Activated naive CD4-positive, alpha-beta T cell treated with anti-CD3 and anti-CD28 coated beads for 36 hours (primary cell): Measurements from ENCODE around the gene ZBTB40. TPM values are rescaled to one million over a fixed set of nuclear protein-coding genes. Genes with fewer than 3 reads are reported as not detected.

Source experiments
- CTCF ChIA-PET: fragments of 350-600 bp; sonication (Branson Sonifier 250); formaldehyde crosslinking; loops from one replicate; lab custom pipeline; 2021; ENCODE audit warnings: antibody characterized with exemption; lab: Charles Lee
- DNase-seq: peaks from one replicate; pipeline ENCODE4 v3.0.0-alpha.2; 2020
- H3K27ac Mint-ChIP-seq: one replicate; pipeline ENCODE4 v1.8.0; 2021; ENCODE audit warnings: mild to moderate bottlenecking, mixed read lengths
- H3K27me3 Mint-ChIP-seq: one replicate; pipeline ENCODE4 v1.8.0; 2021; ENCODE audit warnings: low read depth, mixed read lengths
- H3K36me3 Mint-ChIP-seq: one replicate; pipeline ENCODE4 v1.8.0; 2021; ENCODE audit warnings: low read depth, mixed read lengths
- H3K4me1 Mint-ChIP-seq: one replicate; pipeline ENCODE4 v1.8.0; 2021; ENCODE audit warnings: low read depth, mixed read lengths
- H3K4me3 Mint-ChIP-seq: one replicate; pipeline ENCODE4 v1.8.0; 2021; ENCODE audit warnings: mild to moderate bottlenecking, moderate library complexity, mixed read lengths
- H3K9me3 Mint-ChIP-seq: one replicate; pipeline ENCODE4 v1.8.0; 2021; ENCODE audit warnings: mixed read lengths
- intact Hi-C: fragments of 100-400 bp; cut with micrococcal nuclease; formaldehyde crosslinking; loops from one replicate; pipeline ENCODE4 v1.15.1; 2023
- total RNA-seq, 2 experiments: library from RNA; stranded (reverse); gene quantifications; one replicate each; pipeline ENCODE4 v1.2.3, GENCODE V29; 2021

ZBTB40 gene
- total RNA-seq, 2 experiments from 2014 or later: 11.5 to 13.1 TPM

DNA sequence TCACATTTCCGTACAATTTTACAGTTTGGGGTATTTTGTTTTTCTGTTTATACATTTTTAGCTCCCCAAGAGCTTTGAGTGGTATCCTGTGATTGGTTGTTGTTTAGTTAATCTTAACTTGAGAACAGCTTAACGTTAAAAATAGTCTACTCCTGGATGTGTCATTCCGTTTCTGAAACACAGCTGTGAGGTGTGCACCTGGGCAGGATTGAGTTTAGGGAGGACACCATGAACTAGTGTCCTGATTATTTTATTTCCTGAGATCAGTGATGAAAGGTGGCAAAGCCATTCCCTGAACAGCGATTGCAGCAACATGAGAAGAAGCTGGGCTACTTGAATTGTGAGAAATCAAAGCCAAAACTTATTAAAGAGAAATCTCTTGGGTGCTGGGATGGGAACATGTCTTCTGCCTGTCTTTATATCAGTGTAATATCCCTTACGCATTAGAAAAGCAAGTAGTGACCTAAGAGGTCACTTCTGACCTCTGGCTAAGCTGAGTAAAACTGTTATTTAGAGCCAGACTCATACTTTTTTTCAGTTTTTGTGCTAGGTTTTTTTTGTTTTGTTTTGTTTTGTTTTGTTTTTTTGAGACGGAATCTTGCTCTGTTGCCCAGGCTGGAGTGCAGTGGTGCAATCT is 43.4 kb downstream of the ZBTB40 start:
- no peaks in the 10 kb centered on the region for H3K27me3 Mint-ChIP-seq
- no peak overlapping the region for H3K4me3 Mint-ChIP-seq
- H3K9me3 Mint-ChIP-seq: no peaks in the 10 kb centered on the region
- intact Hi-C loops: no loop called here
- DNase-seq: no peak
- no peaks in the 10 kb centered on the region for H3K4me1 Mint-ChIP-seq
- CTCF ChIA-PET: no interaction called here
- peaks cover 8% of the 10 kb centered on the region for H3K36me3 Mint-ChIP-seq
- no peak overlapping the region for H3K27ac Mint-ChIP-seq

DNA sequence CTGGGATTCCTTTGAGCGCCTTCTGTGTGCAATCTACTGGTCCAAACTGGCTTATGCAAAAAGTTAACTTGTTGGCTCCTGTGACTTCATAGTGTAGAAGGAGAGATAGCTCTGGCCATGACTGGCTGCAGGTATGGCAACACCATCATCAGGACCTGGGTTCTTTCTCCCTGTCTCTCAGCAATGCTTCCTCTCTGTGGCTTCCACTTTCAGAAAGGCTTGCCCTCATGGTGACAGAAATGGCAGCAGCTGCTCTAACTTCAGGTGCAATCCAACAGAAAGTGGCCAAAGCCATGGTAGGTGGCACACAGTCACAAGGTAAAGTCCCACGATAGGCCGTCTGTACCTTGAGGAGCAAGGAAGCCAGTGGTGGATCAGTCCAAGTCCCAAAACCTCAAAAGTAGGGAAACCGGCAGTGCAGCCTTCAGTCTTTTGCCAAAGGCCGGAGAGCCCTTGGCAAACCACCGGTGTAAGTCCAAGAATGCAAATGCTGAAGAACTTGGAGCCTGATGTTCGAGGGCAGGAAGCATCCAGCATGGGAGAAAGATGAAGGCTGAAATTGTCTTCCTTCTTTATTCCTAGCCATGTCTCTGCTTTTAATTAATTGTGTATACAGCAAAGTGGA is 45.0 kb downstream of the ZBTB40 start:
- H3K4me3 Mint-ChIP-seq: no peak overlapping the region
- H3K36me3 Mint-ChIP-seq: peaks cover 8% of the 10 kb centered on the region
- no peak for DNase-seq
- intact Hi-C loops: no loop called here
- no peak overlapping the region for H3K27ac Mint-ChIP-seq
- no peaks in the 10 kb centered on the region for H3K4me1 Mint-ChIP-seq
- H3K9me3 Mint-ChIP-seq: no peaks in the 10 kb centered on the region
- CTCF ChIA-PET: no interaction called here
- no peaks in the 10 kb centered on the region for H3K27me3 Mint-ChIP-seq

DNA sequence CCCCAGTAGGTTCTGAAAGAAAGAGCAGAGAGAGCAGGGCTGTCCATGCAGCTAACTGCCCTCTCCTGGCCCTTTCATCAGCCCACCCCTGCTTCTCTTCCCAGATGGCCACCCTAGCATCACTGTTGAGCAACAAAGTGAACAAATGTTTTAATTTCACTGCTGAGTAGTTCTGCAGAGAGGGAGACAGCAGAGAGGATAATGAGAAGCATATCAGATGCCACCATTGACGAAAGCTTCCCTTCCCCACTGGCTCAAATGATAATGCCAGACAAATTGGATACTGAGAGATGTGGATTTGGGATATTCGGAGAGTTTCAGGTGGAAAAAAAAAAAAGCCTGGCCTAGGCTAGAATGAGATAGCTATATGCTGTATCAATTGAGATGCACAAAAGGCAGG is 46.8 kb downstream of the ZBTB40 start:
- Mint-ChIP-seq H3K27me3 (no peaks in the 10 kb centered on the region), H3K36me3 (peaks cover 8% of the 10 kb centered on the region), H3K27ac (no peak overlapping the region), H3K4me1 (no peaks in the 10 kb centered on the region), H3K4me3 (no peak overlapping the region), H3K9me3 (no peaks in the 10 kb centered on the region)
- intact Hi-C loops: no loop called here
- no peak for DNase-seq
- CTCF ChIA-PET: no interaction called here

DNA sequence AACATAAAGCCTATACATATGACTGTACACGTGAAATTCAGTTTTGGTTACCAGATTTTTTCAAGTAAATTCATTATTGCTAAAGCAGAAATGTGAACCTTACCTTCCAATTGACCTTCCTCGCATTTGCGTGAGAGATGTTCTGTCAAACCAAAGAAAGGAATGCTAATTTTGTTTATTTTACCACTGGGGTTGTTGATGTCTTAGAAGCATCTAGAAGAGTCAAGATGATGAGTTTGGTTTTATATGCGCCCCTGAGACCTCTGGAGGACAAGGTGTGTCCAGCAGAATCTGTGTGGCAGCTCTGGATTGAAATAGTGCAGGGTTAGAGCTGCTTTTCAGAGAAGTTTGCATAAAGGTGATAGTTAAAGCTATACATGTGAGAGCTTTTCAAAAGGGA is 48.4 kb downstream of the ZBTB40 start:
- H3K9me3 Mint-ChIP-seq: no peaks in the 10 kb centered on the region
- H3K36me3 Mint-ChIP-seq: peaks cover 8% of the 10 kb centered on the region
- H3K27ac Mint-ChIP-seq: no peak overlapping the region
- no peak for DNase-seq
- H3K4me3 Mint-ChIP-seq: no peak overlapping the region
- CTCF ChIA-PET: interaction anchor here (0.7 kb wide), 2 partner anchors 9 to 355 kb away, joined by 3 read pairs; no protein-coding TSS in a partner anchor
- intact Hi-C loops: no loop called here
- peaks cover 2% of the 10 kb centered on the region for H3K4me1 Mint-ChIP-seq
- H3K27me3 Mint-ChIP-seq: no peaks in the 10 kb centered on the region

DNA sequence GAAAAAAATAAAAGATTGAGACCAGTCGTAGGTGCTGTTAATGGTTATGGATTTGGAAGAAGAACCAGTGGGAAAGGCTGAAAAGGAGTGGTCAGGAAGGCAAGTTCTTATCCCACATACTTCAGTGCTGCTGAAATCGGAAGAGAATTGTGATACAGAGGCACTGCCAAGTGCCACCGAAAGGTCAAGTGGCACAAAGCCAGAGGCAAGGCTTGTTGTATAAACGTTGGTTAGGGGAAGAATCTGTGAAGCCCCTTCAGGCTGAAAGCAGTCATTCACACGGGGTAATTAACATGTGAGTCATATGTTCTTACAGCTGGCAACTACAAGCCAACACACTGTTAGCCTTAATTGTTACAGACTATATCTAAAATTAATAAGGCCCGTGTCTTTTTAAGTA is 48.8 kb downstream of the ZBTB40 start:
- intact Hi-C loops: no loop called here
- Mint-ChIP-seq H3K27ac (no peak overlapping the region), H3K4me1 (peaks cover 2% of the 10 kb centered on the region), H3K36me3 (peaks cover 8% of the 10 kb centered on the region), H3K9me3 (no peaks in the 10 kb centered on the region), H3K4me3 (no peak overlapping the region), H3K27me3 (no peaks in the 10 kb centered on the region)
- CTCF ChIA-PET: no interaction called here
- DNase-seq: no peak

DNA sequence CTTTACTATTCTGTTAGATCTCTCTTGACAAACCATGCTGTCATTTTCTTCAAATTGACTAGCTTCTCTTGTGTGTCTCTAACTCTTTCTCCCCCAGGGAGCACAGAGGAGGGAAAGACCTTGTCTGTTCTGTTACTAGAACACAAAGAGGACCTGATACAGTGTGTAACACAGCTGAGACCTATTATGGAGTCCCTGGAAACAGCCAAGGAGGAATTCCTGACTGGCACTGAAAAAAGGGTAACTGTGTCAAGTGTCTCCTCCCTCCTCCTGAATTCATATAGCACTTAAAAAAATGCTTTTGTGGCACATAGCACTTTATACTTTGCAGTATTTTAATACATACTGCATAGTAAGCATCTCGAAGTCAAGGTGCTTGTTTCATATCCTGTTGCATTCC is 50.6 kb downstream of the ZBTB40 start:
- no peaks in the 10 kb centered on the region for H3K27me3 Mint-ChIP-seq

DNA sequence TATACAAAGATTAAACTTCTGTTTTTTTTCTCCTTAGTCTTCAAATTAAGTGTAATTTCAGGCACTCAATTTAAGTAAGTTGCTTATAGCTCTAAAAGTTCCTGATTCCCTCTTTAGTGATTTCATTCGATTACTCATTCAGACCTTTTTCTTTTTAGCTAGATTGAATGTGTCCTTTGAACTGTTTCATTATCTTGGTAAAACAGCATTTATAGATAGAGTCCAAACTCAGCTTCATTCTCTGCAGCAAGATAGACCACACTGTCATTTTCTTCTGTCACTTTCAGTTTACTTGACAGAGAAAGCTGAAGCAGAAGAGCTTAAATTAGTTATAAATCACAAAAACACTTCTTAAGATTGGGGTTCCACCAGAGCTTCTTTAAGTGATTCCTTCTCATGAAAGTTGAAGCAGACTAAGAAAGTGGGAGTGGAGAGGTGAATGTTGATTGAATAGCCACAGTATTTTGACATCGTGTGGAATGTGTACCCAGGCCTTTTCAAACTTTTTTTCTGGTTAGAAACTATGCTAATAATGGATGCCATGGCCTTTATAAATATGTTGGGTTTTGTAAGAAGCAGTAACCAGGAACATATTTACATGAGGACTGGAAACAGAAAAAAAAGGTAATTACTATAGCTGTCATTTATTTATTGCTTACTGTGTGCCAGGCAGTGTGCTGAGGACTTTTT is 52.2 kb downstream of the ZBTB40 start:
- peaks cover 10% of the 10 kb centered on the region for H3K36me3 Mint-ChIP-seq
- H3K27ac Mint-ChIP-seq: no peak overlapping the region
- no peaks in the 10 kb centered on the region for H3K27me3 Mint-ChIP-seq
- CTCF ChIA-PET: interaction anchor here (0.6 kb wide), 1 partner anchor 587 kb away, joined by 3 read pairs; no protein-coding TSS in a partner anchor
- H3K9me3 Mint-ChIP-seq: no peaks in the 10 kb centered on the region
- intact Hi-C loops: no loop called here
- H3K4me3 Mint-ChIP-seq: no peak overlapping the region
- DNase-seq: no peak
- peaks cover 2% of the 10 kb centered on the region for H3K4me1 Mint-ChIP-seq

More for the DNA sequence above, 50.6 kb downstream of the ZBTB40 start:
- Mint-ChIP-seq H3K4me3 (no peak overlapping the region), H3K36me3 (peaks cover 8% of the 10 kb centered on the region), H3K9me3 (no peaks in the 10 kb centered on the region), H3K27ac (no peak overlapping the region), H3K4me1 (peaks cover 2% of the 10 kb centered on the region)
- intact Hi-C loops: no loop called here
- CTCF ChIA-PET: no interaction called here
- DNase-seq: no peak

DNA sequence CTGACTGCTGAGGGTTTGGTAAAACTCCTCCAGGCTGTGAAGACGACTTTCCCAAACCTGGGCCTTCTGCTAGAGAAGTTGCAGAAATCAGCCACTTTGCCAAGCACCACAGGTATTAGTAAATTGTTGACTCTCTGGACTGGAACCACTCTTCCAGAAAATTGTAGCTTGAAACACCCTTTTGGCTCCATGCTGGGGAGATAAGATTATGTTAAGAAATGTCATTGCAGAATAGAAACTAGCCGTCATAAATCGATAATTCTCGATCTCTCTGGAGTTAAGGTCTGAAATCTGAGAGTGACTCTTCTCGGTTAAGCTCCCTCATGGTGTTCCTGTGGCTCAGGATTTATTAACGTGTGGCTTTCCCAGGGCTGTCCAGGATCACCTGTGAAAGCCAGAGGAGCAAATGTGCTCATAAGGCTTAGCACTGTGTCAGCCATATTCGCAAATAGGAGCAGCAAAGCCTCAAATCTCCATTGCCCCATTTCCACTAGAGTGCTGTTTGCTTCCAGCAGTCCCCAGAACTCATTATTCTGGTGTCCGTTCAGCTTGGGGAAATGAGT is 54.6 kb downstream of the ZBTB40 start:
- no peaks in the 10 kb centered on the region for H3K9me3 Mint-ChIP-seq
- H3K4me1 Mint-ChIP-seq: peaks cover 2% of the 10 kb centered on the region
- no peaks in the 10 kb centered on the region for H3K27me3 Mint-ChIP-seq
- no peak overlapping the region for H3K27ac Mint-ChIP-seq
- CTCF ChIA-PET: no interaction called here
- H3K4me3 Mint-ChIP-seq: no peak overlapping the region
- no peak for DNase-seq
- intact Hi-C loops: no loop called here
- H3K36me3 Mint-ChIP-seq: peaks cover 17% of the 10 kb centered on the region

DNA sequence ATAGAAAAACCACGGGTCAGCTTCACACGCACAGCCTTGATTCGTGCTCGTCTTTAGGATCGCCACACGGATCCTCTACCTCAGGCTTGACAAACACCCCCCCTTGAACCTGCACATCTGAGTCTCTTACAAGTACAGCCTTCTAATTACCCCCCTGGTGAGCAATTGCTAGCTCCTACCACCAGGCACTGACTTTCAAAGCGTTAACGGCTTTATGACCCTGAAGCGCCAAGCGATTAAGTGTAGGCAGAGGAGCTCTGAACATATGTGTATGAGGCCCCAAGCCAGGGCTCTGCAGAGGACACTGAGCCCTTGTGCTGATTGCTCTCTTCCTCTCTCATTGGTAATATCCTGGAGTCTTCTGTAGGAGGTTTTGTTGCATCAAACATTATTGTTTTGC is 55.9 kb downstream of the ZBTB40 start:
- Mint-ChIP-seq H3K4me3 (no peak overlapping the region), H3K9me3 (no peaks in the 10 kb centered on the region), H3K27ac (no peak overlapping the region), H3K27me3 (no peaks in the 10 kb centered on the region), H3K4me1 (peaks cover 2% of the 10 kb centered on the region), H3K36me3 (peaks cover 17% of the 10 kb centered on the region)
- intact Hi-C loops: no loop called here
- DNase-seq: no peak
- CTCF ChIA-PET: no interaction called here

DNA sequence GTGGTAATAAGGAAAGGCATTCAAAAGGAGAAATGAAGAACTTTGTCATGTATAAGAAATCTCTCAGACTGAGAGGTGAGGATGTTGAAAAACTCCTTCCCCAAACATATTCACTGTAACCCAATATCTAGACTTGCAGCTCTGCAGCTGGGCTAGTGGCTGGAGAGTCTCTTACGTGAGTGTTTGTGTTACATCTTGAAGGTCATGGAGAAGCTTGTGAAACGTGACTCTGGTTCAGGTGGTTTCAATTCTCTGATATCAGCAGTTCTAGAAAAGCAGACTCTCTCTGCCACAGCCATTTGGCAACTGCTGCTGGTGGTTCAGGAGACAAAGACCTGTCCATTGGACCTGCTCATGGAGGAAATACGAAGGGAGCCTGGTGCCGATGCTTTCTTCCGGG is 56.7 kb downstream of the ZBTB40 start:
- CTCF ChIA-PET: no interaction called here
- H3K9me3 Mint-ChIP-seq: no peaks in the 10 kb centered on the region
- peaks cover 20% of the 10 kb centered on the region for H3K36me3 Mint-ChIP-seq

DNA sequence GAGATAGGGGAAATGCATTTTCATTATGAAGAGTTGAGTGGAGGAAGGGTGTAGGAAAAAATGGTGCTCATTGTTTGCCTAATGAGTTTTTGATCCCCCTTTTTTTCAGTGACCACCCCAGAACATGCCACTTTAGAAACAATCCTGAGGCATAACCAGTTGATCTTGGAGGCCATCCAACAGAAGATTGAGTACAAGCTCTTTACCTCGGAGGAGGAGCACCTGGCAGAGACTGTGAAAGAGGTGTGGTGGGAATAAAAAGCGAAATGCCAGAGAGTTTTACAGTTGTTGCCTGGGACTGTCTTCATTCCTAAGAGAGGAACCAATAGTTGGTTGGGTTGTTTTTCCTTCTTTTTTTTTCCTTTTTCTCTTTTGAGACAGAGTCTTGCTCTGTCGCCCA is 57.3 kb downstream of the ZBTB40 start:
- Mint-ChIP-seq H3K9me3 (no peaks in the 10 kb centered on the region), H3K4me3 (no peak overlapping the region), H3K27ac (no peak overlapping the region), H3K36me3 (peaks cover 20% of the 10 kb centered on the region), H3K27me3 (no peaks in the 10 kb centered on the region), H3K4me1 (no peaks in the 10 kb centered on the region)
- intact Hi-C loops: no loop called here
- CTCF ChIA-PET: no interaction called here
- DNase-seq: no peak

More for the DNA sequence above, 56.7 kb downstream of the ZBTB40 start:
- Mint-ChIP-seq H3K27ac (no peak overlapping the region), H3K4me1 (peaks cover 2% of the 10 kb centered on the region), H3K4me3 (no peak overlapping the region), H3K27me3 (no peaks in the 10 kb centered on the region)
- intact Hi-C loops: no loop called here
- no peak for DNase-seq

DNA sequence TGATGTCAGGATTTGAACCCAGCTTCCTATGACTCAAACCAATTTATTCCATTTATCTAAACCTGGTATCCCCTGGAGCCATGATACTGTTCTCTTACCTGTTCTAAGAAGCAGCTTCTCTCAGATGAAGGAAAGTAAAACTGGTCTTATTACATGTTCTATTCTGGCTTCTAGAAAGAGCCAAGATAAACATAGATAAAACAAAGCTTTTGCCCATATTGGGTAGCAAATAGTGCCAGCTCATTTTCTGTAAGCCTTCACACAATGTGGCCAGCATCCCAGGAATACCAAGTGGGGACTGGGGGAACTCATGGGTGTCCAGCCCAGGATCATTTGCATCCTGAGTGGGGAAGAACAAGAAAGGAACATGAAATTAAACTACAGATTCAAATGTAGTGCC is 58.2 kb downstream of the ZBTB40 start:
- CTCF ChIA-PET: no interaction called here
- Mint-ChIP-seq H3K27me3 (no peaks in the 10 kb centered on the region), H3K27ac (no peak overlapping the region), H3K36me3 (peaks cover 25% of the 10 kb centered on the region), H3K9me3 (no peaks in the 10 kb centered on the region), H3K4me1 (no peaks in the 10 kb centered on the region), H3K4me3 (no peak overlapping the region)
- no peak for DNase-seq
- intact Hi-C loops: no loop called here
